DOHH2 (cell line): Measurements from ENCODE around the gene LRRC70.

ENCODE experiments used
- H3F3A ChIP-seq: fragments of 200-600 bp; sonication (generic), shearing (Covaris generic); 2 replicates; pipeline ENCODE4 v1.6.0; 2016; ENCODE audit warnings: antibody characterized with exemption, mild to moderate bottlenecking; ENCODE audit not compliant: control insufficient read depth, insufficient read depth
- H3K27ac ChIP-seq: fragments of 200-600 bp; sonication (generic); 2 replicates; pipeline ENCODE4 v1.5.1; 2014; ENCODE audit warnings: low read depth, mild to moderate bottlenecking, low read length, moderate library complexity
- H3K27me3 ChIP-seq: fragments of 200-600 bp; sonication (generic); 2 replicates; pipeline ENCODE4 v1.6.1; 2014; ENCODE audit warnings: mild to moderate bottlenecking, low read length, mixed read lengths; ENCODE audit not compliant: control insufficient read depth
- H3K36me3 ChIP-seq: fragments of 200-600 bp; sonication (generic); 2 replicates; pipeline ENCODE4 v1.6.1; 2014; ENCODE audit warnings: mild to moderate bottlenecking, low read length, moderate library complexity, mixed read lengths; ENCODE audit not compliant: control insufficient read depth
- H3K4me1 ChIP-seq: fragments of 200-600 bp; sonication (generic); 2 replicates; pipeline ENCODE4 v1.6.1; 2014; ENCODE audit warnings: mild to moderate bottlenecking, low read length, mixed read lengths; ENCODE audit not compliant: control insufficient read depth
- H3K4me2 ChIP-seq: fragments of 200-600 bp; sonication (generic); 2 replicates; pipeline ENCODE4 v1.6.0; 2014; ENCODE audit warnings: mild to moderate bottlenecking, low read length, moderate library complexity
- H3K4me3 ChIP-seq: fragments of 200-600 bp; sonication (generic); 2 replicates; pipeline ENCODE4 v1.5.1; 2014; ENCODE audit warnings: mild to moderate bottlenecking, low read length, mixed read lengths
- H3K79me2 ChIP-seq: fragments of 200-600 bp; sonication (generic); 2 replicates; pipeline ENCODE4 v1.6.1; 2014; ENCODE audit warnings: mild to moderate bottlenecking, low read length, mixed read lengths; ENCODE audit not compliant: control insufficient read depth
- H3K9me2 ChIP-seq: fragments of 200-600 bp; sonication (generic); replicated peaks from 2 replicates; pipeline ENCODE4 v1.6.1; 2014; ENCODE audit warnings: mild to moderate bottlenecking, low read length, mixed read lengths; ENCODE audit not compliant: control insufficient read depth
- H3K9me3 ChIP-seq: fragments of 200-600 bp; sonication (generic); 2 replicates; pipeline ENCODE4 v1.6.1; 2014; ENCODE audit warnings: antibody characterized with exemption, low read length, mixed read lengths; ENCODE audit not compliant: control insufficient read depth, insufficient read depth
- H4K20me1 ChIP-seq: fragments of 200-600 bp; sonication (generic); 2 replicates; pipeline ENCODE4 v1.6.0; 2014; ENCODE audit warnings: low read depth, mild to moderate bottlenecking, antibody characterized with exemption, low read length, moderate library complexity; ENCODE audit not compliant: control insufficient read depth, insufficient read depth
- EZH2phosphoT487 ChIP-seq: fragments of 200-600 bp; sonication (generic); IDR thresholded peaks from 2 replicates; pipeline ENCODE4 v1.6.1; 2017; ENCODE audit warnings: borderline replicate concordance, mild to moderate bottlenecking, antibody characterized with exemption, low read length, moderate library complexity, mixed read lengths
- TF ChIP-seq, protein P1 (sequence below): fragments of 200-600 bp; sonication (generic); IDR thresholded peaks from one replicate; pipeline ENCODE4 v1.5.1; 2014; ENCODE audit warnings: antibody characterized with exemption, mild to moderate bottlenecking, low read depth, low read length; ENCODE audit not compliant: poor library complexity, severe bottlenecking

Gene LRRC70, protein sequence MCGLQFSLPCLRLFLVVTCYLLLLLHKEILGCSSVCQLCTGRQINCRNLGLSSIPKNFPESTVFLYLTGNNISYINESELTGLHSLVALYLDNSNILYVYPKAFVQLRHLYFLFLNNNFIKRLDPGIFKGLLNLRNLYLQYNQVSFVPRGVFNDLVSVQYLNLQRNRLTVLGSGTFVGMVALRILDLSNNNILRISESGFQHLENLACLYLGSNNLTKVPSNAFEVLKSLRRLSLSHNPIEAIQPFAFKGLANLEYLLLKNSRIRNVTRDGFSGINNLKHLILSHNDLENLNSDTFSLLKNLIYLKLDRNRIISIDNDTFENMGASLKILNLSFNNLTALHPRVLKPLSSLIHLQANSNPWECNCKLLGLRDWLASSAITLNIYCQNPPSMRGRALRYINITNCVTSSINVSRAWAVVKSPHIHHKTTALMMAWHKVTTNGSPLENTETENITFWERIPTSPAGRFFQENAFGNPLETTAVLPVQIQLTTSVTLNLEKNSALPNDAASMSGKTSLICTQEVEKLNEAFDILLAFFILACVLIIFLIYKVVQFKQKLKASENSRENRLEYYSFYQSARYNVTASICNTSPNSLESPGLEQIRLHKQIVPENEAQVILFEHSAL

DNA sequence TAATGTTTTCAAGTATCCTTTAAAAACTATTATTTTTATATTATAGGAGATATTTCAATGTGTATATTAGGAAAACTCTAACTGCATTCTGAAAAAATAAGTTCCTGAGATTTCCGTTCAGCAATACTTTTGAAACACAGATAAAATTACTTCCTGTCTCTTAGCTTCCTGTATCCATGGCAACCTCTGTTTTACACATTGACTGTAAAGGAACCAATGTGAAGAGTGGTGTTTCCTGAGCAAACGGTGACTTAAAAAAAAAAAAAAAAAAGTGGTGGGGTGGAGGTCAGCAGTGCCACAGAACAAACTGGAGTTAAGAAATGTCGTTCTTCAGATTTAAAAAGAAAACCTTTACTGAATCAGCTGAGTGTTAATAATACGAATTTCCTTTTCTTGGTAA, at the start of gene LRRC70:
TSS of gene LRRC70 (plus strand) at position 280 of the 400 bp plus-strand sequence. CDS start 620 bp downstream, outside the sequence.
- peaks cover 8% of the 10 kb centered on the region for H3K4me1 ChIP-seq
- no peak within 1 kb of the TSS for H3K27ac ChIP-seq
- no peaks in the 10 kb centered on the region for H3F3A ChIP-seq
- no peak for TF ChIP-seq EZH2phosphoT487
- TF ChIP-seq, protein P1, sequence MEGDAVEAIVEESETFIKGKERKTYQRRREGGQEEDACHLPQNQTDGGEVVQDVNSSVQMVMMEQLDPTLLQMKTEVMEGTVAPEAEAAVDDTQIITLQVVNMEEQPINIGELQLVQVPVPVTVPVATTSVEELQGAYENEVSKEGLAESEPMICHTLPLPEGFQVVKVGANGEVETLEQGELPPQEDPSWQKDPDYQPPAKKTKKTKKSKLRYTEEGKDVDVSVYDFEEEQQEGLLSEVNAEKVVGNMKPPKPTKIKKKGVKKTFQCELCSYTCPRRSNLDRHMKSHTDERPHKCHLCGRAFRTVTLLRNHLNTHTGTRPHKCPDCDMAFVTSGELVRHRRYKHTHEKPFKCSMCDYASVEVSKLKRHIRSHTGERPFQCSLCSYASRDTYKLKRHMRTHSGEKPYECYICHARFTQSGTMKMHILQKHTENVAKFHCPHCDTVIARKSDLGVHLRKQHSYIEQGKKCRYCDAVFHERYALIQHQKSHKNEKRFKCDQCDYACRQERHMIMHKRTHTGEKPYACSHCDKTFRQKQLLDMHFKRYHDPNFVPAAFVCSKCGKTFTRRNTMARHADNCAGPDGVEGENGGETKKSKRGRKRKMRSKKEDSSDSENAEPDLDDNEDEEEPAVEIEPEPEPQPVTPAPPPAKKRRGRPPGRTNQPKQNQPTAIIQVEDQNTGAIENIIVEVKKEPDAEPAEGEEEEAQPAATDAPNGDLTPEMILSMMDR: no peak
- H3K4me2 ChIP-seq: peak within 1 kb of the TSS; percentile 33
- no peaks in the 10 kb centered on the region for H3K27me3 ChIP-seq
- peaks cover 6% of the 10 kb centered on the region; the same call in 1 of the 2 replicates for H3K36me3 ChIP-seq
- H3K9me2 ChIP-seq: no peaks in the 10 kb centered on the region
- no peaks in the 10 kb centered on the region for H4K20me1 ChIP-seq
- H3K79me2 ChIP-seq: no peaks in the 10 kb centered on the region
- no peak within 1 kb of the TSS for H3K4me3 ChIP-seq
- H3K9me3 ChIP-seq: no peaks in the 10 kb centered on the region

DNA sequence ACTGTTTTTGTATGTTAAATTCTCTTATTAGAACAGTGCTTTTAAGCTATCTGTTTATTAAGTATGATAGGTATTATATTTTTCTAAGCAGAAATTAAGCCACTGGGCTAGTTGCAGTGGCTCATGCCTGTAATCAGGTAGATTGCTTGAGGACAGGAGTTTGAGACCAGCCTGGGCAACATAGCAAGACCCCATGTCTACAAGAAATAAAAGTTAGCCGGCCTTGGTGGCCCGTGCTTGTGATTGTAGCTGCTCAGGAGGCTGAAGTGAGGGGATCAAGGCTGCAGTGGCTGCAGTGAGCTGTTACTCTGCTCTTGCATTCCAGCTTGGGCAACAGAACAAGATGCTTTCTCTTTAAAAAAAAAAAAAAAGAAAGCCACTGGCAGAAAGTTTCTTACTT, 45.0 kb upstream of the LRRC70 start:
- no peak overlapping the region for H3K27ac ChIP-seq
- H3K79me2 ChIP-seq: no peaks in the 10 kb centered on the region
- H3K4me3 ChIP-seq: no peak overlapping the region
- no peaks in the 10 kb centered on the region for H3K4me1 ChIP-seq
- H3K36me3 ChIP-seq: peaks cover 19% of the 10 kb centered on the region
- TF ChIP-seq EZH2phosphoT487: no peak
- TF ChIP-seq, protein P1: no peak
- H3K27me3 ChIP-seq: no peaks in the 10 kb centered on the region
- no peaks in the 10 kb centered on the region for H3K9me3 ChIP-seq
- no peak overlapping the region for H3K4me2 ChIP-seq
- no peaks in the 10 kb centered on the region for H4K20me1 ChIP-seq
- no peaks in the 10 kb centered on the region for H3F3A ChIP-seq
- H3K9me2 ChIP-seq: no peaks in the 10 kb centered on the region

DNA sequence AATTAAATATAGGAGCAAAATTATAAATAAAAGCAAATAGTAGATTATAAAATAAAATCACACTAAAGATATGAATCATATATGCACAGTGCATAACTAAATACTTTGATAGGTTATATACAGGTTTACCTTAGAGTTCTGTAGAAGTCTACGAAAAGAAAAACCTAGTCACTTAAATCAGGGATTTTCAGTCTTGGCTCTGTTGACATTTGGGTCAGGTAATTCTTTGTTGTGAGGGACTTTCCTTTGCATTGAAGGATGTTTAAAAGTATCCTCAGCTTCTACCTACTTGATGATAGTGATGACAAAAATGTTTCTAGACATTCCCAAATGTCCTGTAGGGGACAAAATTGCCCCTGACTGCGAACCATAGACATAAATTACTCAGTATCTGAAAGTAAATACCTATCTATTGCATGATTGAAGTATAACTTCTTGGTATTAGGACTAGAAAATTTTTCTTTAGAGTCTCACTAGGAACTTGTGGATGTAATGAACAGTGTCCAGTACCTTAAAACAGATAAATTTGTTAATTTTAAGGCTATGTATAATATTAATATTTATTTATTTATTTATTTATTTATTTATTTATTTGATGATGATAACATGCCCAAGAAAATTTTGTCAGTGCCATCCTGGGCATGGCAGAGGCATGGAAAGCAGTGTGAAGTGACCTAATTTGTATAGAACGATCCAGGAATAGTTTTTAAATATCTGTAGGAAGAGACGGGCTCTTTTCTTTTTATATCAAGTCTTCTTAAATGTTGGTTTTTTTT, 44.0 kb upstream of the LRRC70 start:
- Histone ChIP-seq H4K20me1 (no peaks in the 10 kb centered on the region), H3F3A (no peaks in the 10 kb centered on the region), H3K79me2 (no peaks in the 10 kb centered on the region), H3K9me2 (no peaks in the 10 kb centered on the region), H3K4me3 (no peak overlapping the region), H3K9me3 (no peaks in the 10 kb centered on the region), H3K36me3 (peaks cover 24% of the 10 kb centered on the region), H3K27ac (no peak overlapping the region), H3K27me3 (no peaks in the 10 kb centered on the region), H3K4me2 (no peak overlapping the region), H3K4me1 (no peaks in the 10 kb centered on the region)
- TF ChIP-seq, protein P1: no peak
- no peak for TF ChIP-seq EZH2phosphoT487
